Osteoblast (primary cell): Measurements from ENCODE around the gene ZNF681. TPM values are rescaled to one million over a fixed set of nuclear protein-coding genes. Genes with fewer than 3 reads are reported as not detected.

Experiments
- DNase-seq: peaks from one replicate; pipeline ENCODE4 v3.0.0; 2011; ENCODE audit warnings: low spot score, mixed read lengths; ENCODE audit not compliant: insufficient read length; ENCODE audit errors: missing footprints
- H2AFZ ChIP-seq: 2 replicates; pipeline ENCODE4 v1.6.0; 2011; ENCODE audit warnings: mild to moderate bottlenecking, low read length
- H3K27ac ChIP-seq: 2 replicates; pipeline ENCODE4 v1.5.1; 2011; ENCODE audit warnings: mild to moderate bottlenecking, low read depth, low read length, moderate library complexity
- H3K27me3 ChIP-seq: 2 replicates; pipeline ENCODE4 v1.6.0; 2012; ENCODE audit warnings: mild to moderate bottlenecking, control low read depth, inconsistent platforms, low read length, moderate library complexity; ENCODE audit not compliant: insufficient read depth
- H3K36me3 ChIP-seq: 2 replicates; pipeline ENCODE4 v1.5.1; 2011; ENCODE audit warnings: mild to moderate bottlenecking, low read length, control low read depth, moderate library complexity; ENCODE audit not compliant: insufficient read depth
- H3K4me1 ChIP-seq: 2 replicates; pipeline ENCODE4 v1.5.1; 2011; ENCODE audit warnings: mild to moderate bottlenecking, low read length, control low read depth, moderate library complexity; ENCODE audit not compliant: insufficient read depth
- H3K4me2 ChIP-seq: 2 replicates; pipeline ENCODE4 v1.6.0; 2011; ENCODE audit warnings: mild to moderate bottlenecking, low read length; ENCODE audit not compliant: insufficient read depth
- H3K4me3 ChIP-seq: fragments of 200-600 bp; sonication (generic); 3 replicates; pipeline ENCODE4 v1.5.1; 2012; ENCODE audit warnings: mild to moderate bottlenecking, low read length, inconsistent platforms; ENCODE audit not compliant: insufficient read depth
- H3K79me2 ChIP-seq: 2 replicates; pipeline ENCODE4 v1.6.0; 2012; ENCODE audit warnings: mild to moderate bottlenecking, low read length, control low read depth, inconsistent platforms; ENCODE audit not compliant: insufficient read depth
- H3K9me3 ChIP-seq: 2 replicates; pipeline ENCODE4 v1.5.1; 2011; ENCODE audit warnings: low read depth, low read length, control low read depth
- H4K20me1 ChIP-seq: 2 replicates; pipeline ENCODE4 v1.6.0; 2012; ENCODE audit warnings: mild to moderate bottlenecking, low read length, control low read depth; ENCODE audit not compliant: insufficient read depth
- total RNA-seq: library from RNA; depleted of rRNA; stranded (reverse); fragments of >200 nt; gene quantifications from 2 replicates; pipeline ENCODE4 v1.2.3, GENCODE V29; 2012
- TF ChIP-seq, protein P1 (sequence below): IDR thresholded peaks from 2 replicates; pipeline ENCODE4 v1.5.1; 2011; ENCODE audit warnings: mild to moderate bottlenecking, low read depth, low read length, moderate library complexity; ENCODE audit errors: extremely low read depth

Gene ZNF681
- total RNA-seq, 1 donor: 0.36 TPM

DNA sequence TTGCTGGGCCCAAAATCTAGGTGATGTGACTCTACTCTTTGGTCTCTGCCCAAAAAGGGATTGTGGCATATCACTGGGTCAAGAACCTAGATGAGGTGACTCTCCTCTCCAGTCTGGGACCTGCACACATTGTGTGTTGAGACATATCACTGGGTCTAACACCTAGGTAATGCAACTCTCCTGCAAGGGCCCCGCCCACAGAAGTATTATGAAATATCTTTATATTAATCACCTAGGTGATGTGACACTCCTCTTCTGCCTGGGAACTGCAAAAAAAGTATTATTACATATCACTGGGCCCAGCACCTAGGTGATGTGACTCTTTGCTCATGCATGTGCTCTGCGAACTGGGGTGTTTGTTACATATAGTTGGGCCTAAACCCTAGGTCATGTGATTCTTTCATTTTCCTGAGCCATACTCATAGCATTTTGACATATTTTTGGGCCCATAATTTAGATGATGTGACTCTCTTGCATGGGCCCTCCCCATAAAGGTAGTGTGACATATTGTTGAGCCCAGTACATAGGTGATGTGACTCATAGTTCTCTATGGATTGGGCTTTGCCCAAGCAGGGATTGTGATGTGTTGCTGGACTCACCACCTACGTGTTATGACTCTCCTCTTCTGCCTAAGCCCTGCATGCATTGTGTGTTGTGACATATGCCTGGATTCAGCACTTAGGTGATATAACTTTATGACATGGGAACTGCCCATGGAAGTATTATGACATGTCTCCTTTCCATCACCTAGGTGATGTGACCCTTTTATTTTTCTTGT is 11.2 kb upstream of the ZNF681 start:
- Histone ChIP-seq H3K27me3 (no peaks in the 10 kb centered on the region), H3K4me1 (no peaks in the 10 kb centered on the region), H3K79me2 (no peaks in the 10 kb centered on the region), H3K4me3 (no peak overlapping the region), H2AFZ (no peak overlapping the region), H3K27ac (no peak overlapping the region), H3K4me2 (no peak overlapping the region), H4K20me1 (no peaks in the 10 kb centered on the region), H3K36me3 (no peaks in the 10 kb centered on the region), H3K9me3 (no peaks in the 10 kb centered on the region)
- TF ChIP-seq, protein P1, sequence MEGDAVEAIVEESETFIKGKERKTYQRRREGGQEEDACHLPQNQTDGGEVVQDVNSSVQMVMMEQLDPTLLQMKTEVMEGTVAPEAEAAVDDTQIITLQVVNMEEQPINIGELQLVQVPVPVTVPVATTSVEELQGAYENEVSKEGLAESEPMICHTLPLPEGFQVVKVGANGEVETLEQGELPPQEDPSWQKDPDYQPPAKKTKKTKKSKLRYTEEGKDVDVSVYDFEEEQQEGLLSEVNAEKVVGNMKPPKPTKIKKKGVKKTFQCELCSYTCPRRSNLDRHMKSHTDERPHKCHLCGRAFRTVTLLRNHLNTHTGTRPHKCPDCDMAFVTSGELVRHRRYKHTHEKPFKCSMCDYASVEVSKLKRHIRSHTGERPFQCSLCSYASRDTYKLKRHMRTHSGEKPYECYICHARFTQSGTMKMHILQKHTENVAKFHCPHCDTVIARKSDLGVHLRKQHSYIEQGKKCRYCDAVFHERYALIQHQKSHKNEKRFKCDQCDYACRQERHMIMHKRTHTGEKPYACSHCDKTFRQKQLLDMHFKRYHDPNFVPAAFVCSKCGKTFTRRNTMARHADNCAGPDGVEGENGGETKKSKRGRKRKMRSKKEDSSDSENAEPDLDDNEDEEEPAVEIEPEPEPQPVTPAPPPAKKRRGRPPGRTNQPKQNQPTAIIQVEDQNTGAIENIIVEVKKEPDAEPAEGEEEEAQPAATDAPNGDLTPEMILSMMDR: no peak
- DNase-seq: no peak

DNA sequence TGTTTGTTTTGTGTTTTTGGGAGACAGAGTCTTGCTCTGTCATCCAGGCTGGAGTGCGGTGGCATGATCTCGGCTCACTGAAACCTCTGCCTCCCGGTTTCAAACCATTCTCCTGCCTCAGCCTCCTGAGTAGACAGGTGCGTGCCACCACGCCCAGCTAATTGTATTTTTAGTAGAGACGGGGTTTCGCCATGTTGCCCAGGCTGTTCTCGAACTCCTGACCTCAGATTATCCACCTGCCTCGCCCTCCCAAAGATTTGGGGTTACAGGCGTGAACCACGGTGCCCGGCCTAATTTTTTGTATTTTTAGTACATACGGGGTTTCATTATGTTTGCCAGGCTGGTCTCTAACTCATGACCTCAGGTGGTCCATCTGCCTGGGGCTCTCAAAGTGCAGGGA is 8.3 kb upstream of the ZNF681 start:
- H3K4me1 ChIP-seq: peaks cover 5% of the 10 kb centered on the region
- H2AFZ ChIP-seq: no peak overlapping the region
- no peak overlapping the region for H3K4me3 ChIP-seq
- H3K27me3 ChIP-seq: no peaks in the 10 kb centered on the region
- H4K20me1 ChIP-seq: no peaks in the 10 kb centered on the region
- TF ChIP-seq, protein P1: no peak
- DNase-seq: no peak
- H3K9me3 ChIP-seq: no peaks in the 10 kb centered on the region
- no peak overlapping the region for H3K27ac ChIP-seq
- no peaks in the 10 kb centered on the region for H3K79me2 ChIP-seq
- H3K36me3 ChIP-seq: no peaks in the 10 kb centered on the region
- H3K4me2 ChIP-seq: no peak overlapping the region

DNA sequence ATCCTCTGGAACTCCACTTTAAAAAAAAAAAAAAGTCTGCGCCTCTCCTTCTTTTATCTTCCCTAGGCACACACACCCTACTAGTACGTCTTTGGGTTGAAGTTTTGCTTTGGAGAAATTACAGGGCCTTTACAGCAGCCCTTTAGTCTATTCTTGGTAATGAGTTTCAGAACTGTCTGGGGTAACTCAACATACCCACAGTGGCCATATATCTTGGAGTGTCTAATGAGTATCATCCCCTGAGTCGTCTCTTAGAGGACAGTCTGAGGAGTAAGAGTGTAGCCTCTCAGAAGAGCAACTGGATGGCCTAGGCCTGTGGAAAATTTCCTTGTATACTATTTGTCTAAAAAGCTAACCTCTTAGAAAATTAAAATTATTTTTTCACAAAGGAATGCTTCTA is 6.1 kb upstream of the ZNF681 start:
- Histone ChIP-seq H3K36me3 (no peaks in the 10 kb centered on the region), H3K4me1 (peaks cover 5% of the 10 kb centered on the region), H4K20me1 (no peaks in the 10 kb centered on the region), H2AFZ (no peak overlapping the region), H3K9me3 (no peaks in the 10 kb centered on the region), H3K4me2 (no peak overlapping the region), H3K27me3 (no peaks in the 10 kb centered on the region), H3K4me3 (no peak overlapping the region), H3K27ac (no peak overlapping the region), H3K79me2 (no peaks in the 10 kb centered on the region)
- TF ChIP-seq, protein P1: no peak
- DNase-seq: no peak

DNA sequence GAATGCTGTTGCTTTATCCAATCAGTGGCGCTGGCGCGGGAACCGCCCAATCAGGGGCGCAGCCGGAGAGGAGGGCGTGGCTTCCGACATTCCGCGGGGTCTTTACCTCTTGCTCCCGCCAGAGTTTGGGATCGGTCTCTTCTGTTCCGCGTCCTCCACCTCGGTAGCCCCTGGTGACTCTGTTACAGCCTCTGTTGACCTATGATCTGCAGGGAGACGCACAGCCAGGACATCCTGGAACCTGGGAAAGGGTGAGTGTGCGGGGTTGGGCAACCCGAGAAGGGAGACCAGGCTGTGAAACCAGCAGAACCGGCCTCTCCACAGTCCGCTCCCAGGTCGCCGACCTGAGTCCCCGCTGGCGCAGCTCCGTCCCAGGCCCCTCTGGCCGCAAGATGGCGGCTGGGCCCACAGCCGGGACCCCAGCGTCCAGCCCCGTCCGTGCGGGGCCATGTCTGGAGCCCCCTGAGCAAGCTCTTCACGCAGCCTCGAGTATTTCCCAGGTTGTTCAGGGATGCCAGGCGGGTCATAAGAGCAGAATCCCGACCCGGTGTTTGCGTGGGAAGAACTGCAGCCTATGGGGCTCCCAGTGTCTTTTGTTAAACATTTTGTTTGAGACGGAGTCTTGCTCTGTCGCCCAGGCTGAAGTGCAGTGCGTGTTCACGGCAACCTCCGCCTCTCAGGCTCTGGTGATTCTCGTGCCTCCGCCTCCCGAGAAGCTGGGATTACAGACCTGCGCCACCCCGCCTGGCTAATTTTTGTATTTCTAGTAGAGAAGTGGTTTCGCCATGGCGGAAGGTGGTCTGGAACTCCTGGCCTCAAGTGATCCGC is 4.4 kb upstream of the ZNF681 start:
- Histone ChIP-seq H3K36me3 (no peaks in the 10 kb centered on the region), H3K9me3 (no peaks in the 10 kb centered on the region), H3K4me1 (peaks cover 5% of the 10 kb centered on the region), H3K4me2 (peak overlapping the region; percentile 85), H3K27me3 (no peaks in the 10 kb centered on the region), H2AFZ (peak overlapping the region; percentile 93), H3K4me3 (peak overlapping the region; percentile 73), H3K27ac (no peak overlapping the region), H4K20me1 (no peaks in the 10 kb centered on the region), H3K79me2 (no peaks in the 10 kb centered on the region)
- TF ChIP-seq, protein P1: no peak
- peak; percentile 89 for DNase-seq
